K562 (cell line): ENCODE measurements around the gene ROMO1. TPM values are rescaled to one million over a fixed set of nuclear protein-coding genes. Genes with fewer than 3 reads are reported as not detected.

Experiments used
- BRCA1 ChIP-seq, 2 experiments: fragments of 450-650 bp in 1 of 2; sonication (generic) in 1 of 2; formaldehyde crosslinking in 1 of 2; IDR thresholded peaks; 2 replicates each; pipeline versions ENCODE4 v1.5.0 to v1.6.1; 2017 to 2020; ENCODE audit warnings: mild to moderate bottlenecking in 1 of 2, missing genetic modification reagents in 1 of 2
- ELF4 ChIP-seq: fragments of 450-650 bp; formaldehyde crosslinking; IDR thresholded peaks from 2 replicates; pipeline ENCODE4 v1.4.0; 2022; ENCODE audit warnings: missing genetic modification characterization
- FOXK1 ChIP-seq: sonication (generic); formaldehyde crosslinking; IDR thresholded peaks from 2 replicates; pipeline ENCODE4 v1.8.0; 2022; ENCODE audit warnings: missing genetic modification reagents, mild to moderate bottlenecking, borderline replicate concordance
- HDGF ChIP-seq: fragments of 450-650 bp; IDR thresholded peaks from 2 replicates; pipeline ENCODE4 v1.6.1; 2016
- SIN3A ChIP-seq, 2 experiments: fragments of 150-350 bp in 1 of 2; IDR thresholded peaks; 2 replicates each; pipeline ENCODE4 v1.6.1; 2011 to 2016; ENCODE audit warnings: borderline replicate concordance in 2 of 2, low read depth in 2 of 2, low read length in 2 of 2, mild to moderate bottlenecking in 2 of 2, moderate library complexity in 2 of 2; ENCODE audit not compliant: control insufficient read depth in 1 of 2
- TBP ChIP-seq: optimal IDR thresholded peaks from 2 replicates; pipeline ENCODE3; 2011; ENCODE audit warnings: low read depth, low read length, improper control_type of control experiment
- ZKSCAN1 ChIP-seq: fragments of 150-350 bp; IDR thresholded peaks from 2 replicates; pipeline ENCODE4 v1.6.1; 2016; ENCODE audit warnings: low read depth, low read length
- polyA plus RNA-seq, 8 experiments: library from polyadenylated mRNA; depleted of rRNA in 4 of 8; stranded (reverse) in 5 of 8; unstranded in 3 of 8; fragments of >200 nt; fragmentation: Nextera tagmentation in 2 of 8; fragmentation: Illumina TruSeq in 1 of 8; extraction: Ambion mirVana in 2 of 8; extraction: Trizol in 1 of 8; gene quantifications; 2 replicates each; pipeline versions ENCODE4 v1.2.1 to v1.2.3, GENCODE V29; 2011 to 2014; ENCODE audit warnings: inconsistent platforms in 1 of 8, missing spikeins in 1 of 8
- total RNA-seq, 7 experiments: library from RNA; depleted of rRNA in 6 of 7; stranded (reverse); fragments of >200 nt in 6 of 7; fragmentation: Illumina TruSeq in 2 of 7; extraction: Trizol in 2 of 7; gene quantifications; 2 replicates each; pipeline versions ENCODE4 v1.2.1 to v1.2.3, GENCODE V29; 2011 to 2021; ENCODE audit warnings: low replicate concordance in 1 of 7
- TF ChIP-seq, protein P1 (sequence below): IDR thresholded peaks from 2 replicates; pipeline ENCODE4 v1.6.1; 2012; ENCODE audit warnings: low read depth, low read length, improper control_type of control experiment, borderline replicate concordance
- TF ChIP-seq, protein P2 (sequence below): sonication (generic); formaldehyde crosslinking; IDR thresholded peaks from 2 replicates; pipeline ENCODE4 v1.8.0; 2022; ENCODE audit warnings: mild to moderate bottlenecking, missing genetic modification reagents
- TF ChIP-seq, protein P3 (sequence below): fragments of 450-650 bp; IDR thresholded peaks from 2 replicates; pipeline ENCODE4 v1.6.1; 2017; ENCODE audit warnings: mild to moderate bottlenecking, moderate library complexity
- TF ChIP-seq, protein P4 (sequence below): IDR thresholded peaks from 3 replicates; pipeline ENCODE4 v1.6.1; 2011; ENCODE audit warnings: borderline replicate concordance, mild to moderate bottlenecking; ENCODE audit not compliant: insufficient read length, insufficient read depth
- TF ChIP-seq, protein P5 (sequence below), 2 experiments: IDR thresholded peaks; 2 replicates each; pipeline ENCODE4 v1.6.1; 2012; ENCODE audit warnings: improper control_type of control experiment in 2 of 2, low read depth in 2 of 2, low read length in 2 of 2, borderline replicate concordance in 1 of 2
- TF ChIP-seq, protein P6 (sequence below): sonication (generic); formaldehyde crosslinking; IDR thresholded peaks from 2 replicates; pipeline ENCODE4 v1.8.0; 2022; ENCODE audit warnings: missing genetic modification reagents, mild to moderate bottlenecking, borderline replicate concordance

Gene ROMO1
- total and polyA plus RNA-seq, 9 of the 15 experiments (the other 6 are each of a cell fraction or from before 2014, with no cell fraction given) = 31.8 to 741 (median 226) TPM

DNA sequence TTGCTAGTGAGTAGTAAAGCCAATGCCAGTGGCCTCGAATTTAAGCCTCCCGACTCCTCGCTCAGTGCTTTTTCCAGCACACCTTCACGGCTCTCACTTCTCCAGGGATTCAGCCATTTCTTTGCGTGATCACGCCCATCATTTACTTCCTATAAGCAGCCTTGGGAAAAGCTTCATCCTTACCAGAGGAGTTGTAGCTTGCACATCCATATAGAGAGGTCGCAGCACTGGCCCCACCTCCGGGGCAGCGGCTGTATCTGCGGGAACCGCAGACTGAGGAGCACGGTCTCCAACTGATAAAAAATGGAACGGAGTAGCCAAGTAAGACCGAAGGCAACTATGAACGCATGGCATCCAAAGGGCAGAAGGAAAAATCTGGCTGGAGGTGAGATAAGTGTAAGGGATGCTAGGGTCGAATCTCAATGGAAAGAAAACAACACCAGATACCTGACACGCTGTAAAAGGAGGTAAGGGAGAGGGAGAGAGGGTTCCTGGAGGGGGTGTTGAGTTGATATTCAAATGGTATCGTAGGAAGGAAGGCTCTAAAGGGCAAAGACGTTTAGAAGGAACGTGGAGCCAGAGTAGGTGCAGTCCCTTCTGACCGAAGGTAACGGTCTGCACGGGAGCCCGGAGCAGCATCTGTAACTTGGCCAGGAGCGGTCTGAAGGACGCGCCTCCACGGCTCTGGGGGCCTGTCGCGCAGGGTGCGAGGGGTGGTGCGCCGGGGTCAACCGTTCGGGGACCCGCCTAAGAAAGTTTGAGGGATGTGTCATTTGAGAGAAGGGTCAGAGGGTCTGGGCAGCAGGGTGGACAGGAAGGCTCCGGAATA is 693 bp upstream of the ROMO1 start (continued):
- peak; percentile 23 for TF ChIP-seq TBP
- TF ChIP-seq ZKSCAN1 = peak; percentile 28; the same call in 1 of the 2 replicates
- TF ChIP-seq, protein P1, sequence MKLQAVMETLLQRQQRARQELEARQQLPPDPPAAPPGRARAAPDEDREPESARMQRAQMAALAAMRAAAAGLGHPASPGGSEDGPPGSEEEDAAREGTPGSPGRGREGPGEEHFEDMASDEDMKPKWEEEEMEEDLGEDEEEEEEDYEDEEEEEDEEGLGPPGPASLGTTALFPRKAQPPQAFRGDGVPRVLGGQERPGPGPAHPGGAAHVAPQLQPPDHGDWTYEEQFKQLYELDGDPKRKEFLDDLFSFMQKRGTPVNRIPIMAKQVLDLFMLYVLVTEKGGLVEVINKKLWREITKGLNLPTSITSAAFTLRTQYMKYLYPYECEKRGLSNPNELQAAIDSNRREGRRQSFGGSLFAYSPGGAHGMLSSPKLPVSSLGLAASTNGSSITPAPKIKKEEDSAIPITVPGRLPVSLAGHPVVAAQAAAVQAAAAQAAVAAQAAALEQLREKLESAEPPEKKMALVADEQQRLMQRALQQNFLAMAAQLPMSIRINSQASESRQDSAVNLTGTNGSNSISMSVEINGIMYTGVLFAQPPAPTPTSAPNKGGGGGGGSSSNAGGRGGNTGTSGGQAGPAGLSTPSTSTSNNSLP = no peak
- TF ChIP-seq, protein P2, sequence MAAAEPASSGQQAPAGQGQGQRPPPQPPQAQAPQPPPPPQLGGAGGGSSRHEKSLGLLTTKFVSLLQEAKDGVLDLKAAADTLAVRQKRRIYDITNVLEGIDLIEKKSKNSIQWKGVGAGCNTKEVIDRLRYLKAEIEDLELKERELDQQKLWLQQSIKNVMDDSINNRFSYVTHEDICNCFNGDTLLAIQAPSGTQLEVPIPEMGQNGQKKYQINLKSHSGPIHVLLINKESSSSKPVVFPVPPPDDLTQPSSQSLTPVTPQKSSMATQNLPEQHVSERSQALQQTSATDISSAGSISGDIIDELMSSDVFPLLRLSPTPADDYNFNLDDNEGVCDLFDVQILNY = peak; percentile 7; the same call in 1 of the 2 replicates
- TF ChIP-seq, protein P3, sequence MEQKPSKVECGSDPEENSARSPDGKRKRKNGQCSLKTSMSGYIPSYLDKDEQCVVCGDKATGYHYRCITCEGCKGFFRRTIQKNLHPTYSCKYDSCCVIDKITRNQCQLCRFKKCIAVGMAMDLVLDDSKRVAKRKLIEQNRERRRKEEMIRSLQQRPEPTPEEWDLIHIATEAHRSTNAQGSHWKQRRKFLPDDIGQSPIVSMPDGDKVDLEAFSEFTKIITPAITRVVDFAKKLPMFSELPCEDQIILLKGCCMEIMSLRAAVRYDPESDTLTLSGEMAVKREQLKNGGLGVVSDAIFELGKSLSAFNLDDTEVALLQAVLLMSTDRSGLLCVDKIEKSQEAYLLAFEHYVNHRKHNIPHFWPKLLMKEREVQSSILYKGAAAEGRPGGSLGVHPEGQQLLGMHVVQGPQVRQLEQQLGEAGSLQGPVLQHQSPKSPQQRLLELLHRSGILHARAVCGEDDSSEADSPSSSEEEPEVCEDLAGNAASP = no peak
- TF ChIP-seq, protein P4, sequence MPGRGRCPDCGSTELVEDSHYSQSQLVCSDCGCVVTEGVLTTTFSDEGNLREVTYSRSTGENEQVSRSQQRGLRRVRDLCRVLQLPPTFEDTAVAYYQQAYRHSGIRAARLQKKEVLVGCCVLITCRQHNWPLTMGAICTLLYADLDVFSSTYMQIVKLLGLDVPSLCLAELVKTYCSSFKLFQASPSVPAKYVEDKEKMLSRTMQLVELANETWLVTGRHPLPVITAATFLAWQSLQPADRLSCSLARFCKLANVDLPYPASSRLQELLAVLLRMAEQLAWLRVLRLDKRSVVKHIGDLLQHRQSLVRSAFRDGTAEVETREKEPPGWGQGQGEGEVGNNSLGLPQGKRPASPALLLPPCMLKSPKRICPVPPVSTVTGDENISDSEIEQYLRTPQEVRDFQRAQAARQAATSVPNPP = no peak
- TF ChIP-seq SIN3A (IDR thresholded peaks at IDR 0.05; ENCODE audit: borderline replicate concordance in 2 of 2, control insufficient read depth in 1 of 2, low read depth in 2 of 2, low read length in 2 of 2) = no peak
- TF ChIP-seq, protein P5, sequence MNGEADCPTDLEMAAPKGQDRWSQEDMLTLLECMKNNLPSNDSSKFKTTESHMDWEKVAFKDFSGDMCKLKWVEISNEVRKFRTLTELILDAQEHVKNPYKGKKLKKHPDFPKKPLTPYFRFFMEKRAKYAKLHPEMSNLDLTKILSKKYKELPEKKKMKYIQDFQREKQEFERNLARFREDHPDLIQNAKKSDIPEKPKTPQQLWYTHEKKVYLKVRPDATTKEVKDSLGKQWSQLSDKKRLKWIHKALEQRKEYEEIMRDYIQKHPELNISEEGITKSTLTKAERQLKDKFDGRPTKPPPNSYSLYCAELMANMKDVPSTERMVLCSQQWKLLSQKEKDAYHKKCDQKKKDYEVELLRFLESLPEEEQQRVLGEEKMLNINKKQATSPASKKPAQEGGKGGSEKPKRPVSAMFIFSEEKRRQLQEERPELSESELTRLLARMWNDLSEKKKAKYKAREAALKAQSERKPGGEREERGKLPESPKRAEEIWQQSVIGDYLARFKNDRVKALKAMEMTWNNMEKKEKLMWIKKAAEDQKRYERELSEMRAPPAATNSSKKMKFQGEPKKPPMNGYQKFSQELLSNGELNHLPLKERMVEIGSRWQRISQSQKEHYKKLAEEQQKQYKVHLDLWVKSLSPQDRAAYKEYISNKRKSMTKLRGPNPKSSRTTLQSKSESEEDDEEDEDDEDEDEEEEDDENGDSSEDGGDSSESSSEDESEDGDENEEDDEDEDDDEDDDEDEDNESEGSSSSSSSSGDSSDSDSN (IDR thresholded peaks at IDR 0.05; ENCODE audit: borderline replicate concordance in 1 of 2, low read depth in 2 of 2, low read length in 2 of 2) = 0 out of 4 replicates have a peak, but pooled peaks of 1 of the 2 experiments have one; percentile 38
- peak; percentile 40; the same call in 1 of the 2 replicates for TF ChIP-seq ELF4 (CRISPR knock-in tag)
- no peak for TF ChIP-seq BRCA1 (IDR thresholded peaks at IDR 0.05)
- no peak for TF ChIP-seq BRCA1 (CRISPR knock-in tag; IDR thresholded peaks at IDR 0.05)
- TF ChIP-seq, protein P6, sequence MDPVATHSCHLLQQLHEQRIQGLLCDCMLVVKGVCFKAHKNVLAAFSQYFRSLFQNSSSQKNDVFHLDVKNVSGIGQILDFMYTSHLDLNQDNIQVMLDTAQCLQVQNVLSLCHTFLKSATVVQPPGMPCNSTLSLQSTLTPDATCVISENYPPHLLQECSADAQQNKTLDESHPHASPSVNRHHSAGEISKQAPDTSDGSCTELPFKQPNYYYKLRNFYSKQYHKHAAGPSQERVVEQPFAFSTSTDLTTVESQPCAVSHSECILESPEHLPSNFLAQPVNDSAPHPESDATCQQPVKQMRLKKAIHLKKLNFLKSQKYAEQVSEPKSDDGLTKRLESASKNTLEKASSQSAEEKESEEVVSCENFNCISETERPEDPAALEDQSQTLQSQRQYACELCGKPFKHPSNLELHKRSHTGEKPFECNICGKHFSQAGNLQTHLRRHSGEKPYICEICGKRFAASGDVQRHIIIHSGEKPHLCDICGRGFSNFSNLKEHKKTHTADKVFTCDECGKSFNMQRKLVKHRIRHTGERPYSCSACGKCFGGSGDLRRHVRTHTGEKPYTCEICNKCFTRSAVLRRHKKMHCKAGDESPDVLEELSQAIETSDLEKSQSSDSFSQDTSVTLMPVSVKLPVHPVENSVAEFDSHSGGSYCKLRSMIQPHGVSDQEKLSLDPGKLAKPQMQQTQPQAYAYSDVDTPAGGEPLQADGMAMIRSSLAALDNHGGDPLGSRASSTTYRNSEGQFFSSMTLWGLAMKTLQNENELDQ (CRISPR knock-in tag) = 0 out of 2 replicates have a peak, but pooled peaks have one; percentile 36
- TF ChIP-seq HDGF = 0 out of 2 replicates have a peak, but pooled peaks have one; percentile 59
- TF ChIP-seq FOXK1 (CRISPR knock-in tag) = peak; percentile 41; the same call in 1 of the 2 replicates
